CD4-positive, alpha-beta T cell (primary cell): ENCODE results near the gene GIT2. TPM values are rescaled to one million over a fixed set of nuclear protein-coding genes. Genes with fewer than 3 reads are reported as not detected.

Source experiments
- ATAC-seq: fragments of 200-7000 bp; cut with Tn5 transposase; one replicate; pipeline ENCODE4 v1.10.0; 2022; ENCODE audit warnings: mild to moderate bottlenecking; ENCODE audit not compliant: poor library complexity
- CTCF ChIA-PET: fragments of 350-600 bp; sonication (Branson Sonifier 250); formaldehyde crosslinking; loops from one replicate; lab custom pipeline; 2021; ENCODE audit warnings: antibody characterized with exemption, inconsistent platforms; lab: Charles Lee
- POLR2A ChIA-PET: fragments of 350-600 bp; sonication (Branson Sonifier 250); formaldehyde crosslinking; loops from one replicate; lab custom pipeline; 2021; ENCODE audit warnings: antibody characterized with exemption, inconsistent platforms; lab: Charles Lee
- DNase-seq, 14 experiments: peaks; one replicate each; pipeline ENCODE4 v3.0.0-alpha.2; 2013 to 2020; ENCODE audit warnings: mixed read lengths in 2 of 14
- H3K27ac ChIP-seq, 2 donors: one replicate each; pipeline versions ENCODE4 v1.5.1 to v1.7.0; 2013; ENCODE audit warnings: low read length in 2 of 2, low read depth in 1 of 2, mild to moderate bottlenecking in 1 of 2
- H3K27me3 ChIP-seq, 2 experiments: 1 replicate in 1 of 2; 2 replicates in 1 of 2; pipeline versions ENCODE4 v1.6.1 to v1.7.0; 2013; ENCODE audit warnings: low read length in 2 of 2, control low read depth in 1 of 2, mild to moderate bottlenecking in 1 of 2, moderate library complexity in 1 of 2; ENCODE audit not compliant: insufficient read depth in 2 of 2, control insufficient read depth in 1 of 2
- H3K36me3 ChIP-seq: one replicate; pipeline ENCODE4 v1.6.1; 2013; ENCODE audit warnings: low read length, control low read depth; ENCODE audit not compliant: insufficient read depth
- H3K4me1 ChIP-seq: one replicate; pipeline ENCODE4 v1.6.1; 2013; ENCODE audit warnings: low read length, control low read depth; ENCODE audit not compliant: insufficient read depth
- H3K4me3 ChIP-seq: one replicate; pipeline ENCODE4 v1.5.1; 2013; ENCODE audit warnings: mild to moderate bottlenecking, low read length, moderate library complexity
- H3K9me3 ChIP-seq, 2 experiments: 1 replicate in 1 of 2; 2 replicates in 1 of 2; pipeline versions ENCODE4 v1.6.1 to v1.7.0; 2013; ENCODE audit warnings: low read length in 2 of 2, mild to moderate bottlenecking in 2 of 2, control low read depth in 1 of 2, moderate library complexity in 1 of 2; ENCODE audit not compliant: control insufficient read depth in 1 of 2, insufficient read depth in 1 of 2
- H3K27ac Mint-ChIP-seq: one replicate; pipeline ENCODE4 v1.8.0; 2020; ENCODE audit warnings: mixed read lengths
- H3K27me3 Mint-ChIP-seq: one replicate; pipeline ENCODE4 v1.8.0; 2021; ENCODE audit warnings: mixed read lengths
- H3K36me3 Mint-ChIP-seq: one replicate; pipeline ENCODE4 v1.8.0; 2021; ENCODE audit warnings: low read depth, mixed read lengths
- H3K4me1 Mint-ChIP-seq: one replicate; pipeline ENCODE4 v1.8.0; 2021; ENCODE audit warnings: low read depth, mixed read lengths
- H3K4me3 Mint-ChIP-seq: one replicate; pipeline ENCODE4 v1.8.0; 2020; ENCODE audit warnings: mild to moderate bottlenecking, mixed read lengths
- H3K9me3 Mint-ChIP-seq: one replicate; pipeline ENCODE4 v1.8.0; 2020; ENCODE audit warnings: mixed read lengths
- intact Hi-C, 2 experiments: fragments of 100-400 bp; cut with DNase I in 1 of 2; cut with micrococcal nuclease in 1 of 2; formaldehyde crosslinking; loops; one replicate each; pipeline versions ENCODE4 v1.15.1 to v1.9.0; 2023 to 2025; cut with DNase I, micrococcal nuclease
- total RNA-seq, 174 experiments: library from RNA in 2 of 174; stranded (reverse) in 2 of 174; gene quantifications; one replicate each; pipeline ENCODE4 v1.2.3 and lab custom pipeline; 2021 to 2026
- TF ChIP-seq, protein P1 (sequence below): fragments of 200-600 bp; IDR thresholded peaks from one replicate; pipeline ENCODE4 v1.8.0; 2022; ENCODE audit warnings: antibody characterized with exemption, mild to moderate bottlenecking

GIT2 gene
- total RNA-seq, 2 experiments from 2014 or later = 68.6 to 70.7 TPM

DNA sequence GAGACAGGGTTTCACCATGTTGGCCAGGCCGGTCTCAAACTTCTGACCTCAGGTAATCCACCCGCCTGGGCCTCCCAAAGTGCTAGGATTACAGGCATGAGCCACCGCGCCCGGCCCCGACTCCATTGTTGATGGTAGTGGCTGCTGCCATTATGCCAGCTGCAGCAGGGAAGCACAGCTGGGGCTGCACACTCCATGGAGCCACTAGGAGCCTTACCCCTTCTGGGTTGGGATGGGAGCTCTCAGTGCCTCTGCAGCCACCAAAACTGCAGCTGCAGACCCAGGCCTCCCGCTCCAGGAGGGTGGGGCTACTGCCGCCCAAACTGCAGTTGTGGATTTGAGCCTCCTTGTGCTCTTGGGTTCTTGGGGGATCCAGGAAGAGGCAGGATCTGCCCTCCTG, 70.2 kb downstream of the GIT2 start:
- DNase-seq = no peak
- H3K27ac ChIP-seq = no peak overlapping the region
- Mint-ChIP-seq H3K4me1 (no peaks in the 10 kb centered on the region), H3K36me3 (peaks cover 29% of the 10 kb centered on the region), H3K27ac (no peak overlapping the region), H3K4me3 (no peak overlapping the region), H3K27me3 (no peaks in the 10 kb centered on the region), H3K9me3 (no peaks in the 10 kb centered on the region)
- no peak overlapping the region for H3K4me3 ChIP-seq
- H3K9me3 ChIP-seq = no peaks in the 10 kb centered on the region
- ChIA-PET CTCF (no interaction called here), POLR2A (no interaction called here)
- TF ChIP-seq, protein P1, sequence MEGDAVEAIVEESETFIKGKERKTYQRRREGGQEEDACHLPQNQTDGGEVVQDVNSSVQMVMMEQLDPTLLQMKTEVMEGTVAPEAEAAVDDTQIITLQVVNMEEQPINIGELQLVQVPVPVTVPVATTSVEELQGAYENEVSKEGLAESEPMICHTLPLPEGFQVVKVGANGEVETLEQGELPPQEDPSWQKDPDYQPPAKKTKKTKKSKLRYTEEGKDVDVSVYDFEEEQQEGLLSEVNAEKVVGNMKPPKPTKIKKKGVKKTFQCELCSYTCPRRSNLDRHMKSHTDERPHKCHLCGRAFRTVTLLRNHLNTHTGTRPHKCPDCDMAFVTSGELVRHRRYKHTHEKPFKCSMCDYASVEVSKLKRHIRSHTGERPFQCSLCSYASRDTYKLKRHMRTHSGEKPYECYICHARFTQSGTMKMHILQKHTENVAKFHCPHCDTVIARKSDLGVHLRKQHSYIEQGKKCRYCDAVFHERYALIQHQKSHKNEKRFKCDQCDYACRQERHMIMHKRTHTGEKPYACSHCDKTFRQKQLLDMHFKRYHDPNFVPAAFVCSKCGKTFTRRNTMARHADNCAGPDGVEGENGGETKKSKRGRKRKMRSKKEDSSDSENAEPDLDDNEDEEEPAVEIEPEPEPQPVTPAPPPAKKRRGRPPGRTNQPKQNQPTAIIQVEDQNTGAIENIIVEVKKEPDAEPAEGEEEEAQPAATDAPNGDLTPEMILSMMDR = no peak
- peaks cover 24% of the 10 kb centered on the region for H3K36me3 ChIP-seq
- H3K27me3 ChIP-seq = no peaks in the 10 kb centered on the region
- ATAC-seq = no peak
- intact Hi-C loops = no loop called here
- no peaks in the 10 kb centered on the region for H3K4me1 ChIP-seq

DNA sequence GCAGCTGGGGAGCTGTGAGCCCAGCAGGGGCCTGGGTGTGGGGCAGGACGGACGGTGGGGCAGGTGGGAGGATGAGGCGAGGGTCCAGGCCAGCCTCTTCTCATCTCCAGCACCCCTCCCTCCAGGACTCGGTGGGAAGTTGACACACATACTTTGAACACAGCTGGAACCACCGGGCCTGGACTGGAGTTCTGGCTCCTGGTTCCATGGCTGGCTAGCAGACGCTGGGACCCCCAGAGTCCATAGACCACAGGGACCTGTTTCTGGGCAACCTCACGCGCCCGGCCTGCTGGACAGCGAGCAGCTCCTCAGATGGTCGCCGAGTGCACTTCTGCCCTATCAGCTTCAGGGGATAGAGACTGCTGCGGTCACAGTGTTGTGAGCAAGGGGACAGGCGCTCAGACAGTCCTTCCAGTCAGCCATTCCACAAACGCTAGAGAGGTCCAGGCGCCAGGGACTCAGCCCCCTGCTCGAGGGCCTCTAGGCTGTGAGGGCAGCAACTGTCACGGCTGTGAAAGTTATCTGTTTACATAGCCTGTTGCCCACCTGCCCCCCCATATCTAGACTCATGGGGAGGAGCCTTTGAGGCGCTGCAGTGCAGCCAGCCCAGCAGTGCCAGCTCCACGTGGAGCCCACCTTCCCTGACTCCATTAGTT, 70.9 kb downstream of the GIT2 start:
- Mint-ChIP-seq H3K4me1 (no peaks in the 10 kb centered on the region), H3K36me3 (peaks cover 30% of the 10 kb centered on the region), H3K27ac (peak overlapping the region; percentile 36), H3K4me3 (no peak overlapping the region), H3K27me3 (no peaks in the 10 kb centered on the region), H3K9me3 (no peaks in the 10 kb centered on the region)
- no peak overlapping the region for H3K27ac ChIP-seq
- ChIA-PET POLR2A (no interaction called here), CTCF (no interaction called here)
- DNase-seq (no peak), ATAC-seq (no peak)
- no peaks in the 10 kb centered on the region for H3K27me3 ChIP-seq
- intact Hi-C loops = no loop called here
- no peak overlapping the region for H3K4me3 ChIP-seq
- TF ChIP-seq, protein P1 = no peak
- H3K36me3 ChIP-seq = peaks cover 24% of the 10 kb centered on the region
- H3K9me3 ChIP-seq = no peaks in the 10 kb centered on the region
- no peaks in the 10 kb centered on the region for H3K4me1 ChIP-seq

DNA sequence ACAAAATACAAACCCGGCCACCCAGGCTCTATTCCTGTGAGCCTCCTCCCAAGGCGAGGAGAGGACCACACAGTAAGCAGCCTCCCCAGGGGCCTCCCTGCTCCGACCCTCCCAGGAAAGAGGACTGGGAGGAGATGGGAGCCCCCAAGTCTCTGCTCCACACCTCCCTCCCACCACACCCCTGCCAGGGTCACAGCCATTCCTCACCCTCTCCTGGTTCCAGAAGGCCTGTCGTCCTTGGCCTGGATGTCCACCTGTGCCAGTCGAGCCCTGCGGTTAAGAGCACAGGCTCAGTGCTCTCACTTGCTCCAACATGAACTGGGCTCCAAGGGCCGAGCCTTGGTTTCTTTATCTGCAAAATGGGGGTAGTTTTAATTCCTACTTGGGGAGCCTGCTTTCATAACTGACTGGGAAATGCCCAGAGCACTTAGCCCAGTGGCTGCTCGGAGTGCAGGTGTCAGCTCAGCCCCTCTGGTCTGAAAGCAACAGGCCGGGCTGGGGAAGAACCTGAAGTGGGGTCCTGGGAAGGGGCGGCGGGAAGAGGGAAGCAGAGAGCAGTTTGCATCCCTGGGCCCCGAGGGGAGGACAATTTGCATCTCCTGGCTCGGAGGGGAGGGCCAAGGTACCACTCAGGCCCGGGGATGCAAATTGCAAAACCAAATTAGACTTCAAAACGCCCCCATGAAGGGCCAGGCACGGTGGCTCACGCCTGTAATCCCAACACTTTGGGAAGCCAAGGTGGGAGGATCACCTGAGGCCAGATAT, 72.5 kb downstream of the GIT2 start:
- no peaks in the 10 kb centered on the region for H3K27me3 Mint-ChIP-seq
- H3K9me3 Mint-ChIP-seq = no peaks in the 10 kb centered on the region
- peaks cover 35% of the 10 kb centered on the region for H3K36me3 Mint-ChIP-seq
- H3K27ac ChIP-seq = no peak overlapping the region
- intact Hi-C loops = no loop called here
- ATAC-seq (no peak), DNase-seq (no peak)
- H3K4me1 ChIP-seq = no peaks in the 10 kb centered on the region
- POLR2A ChIA-PET = interaction anchor here (0.6 kb wide), 1 partner anchor 22 kb away, joined by 3 read pairs; no protein-coding TSS in a partner anchor
- no peak overlapping the region for H3K27ac Mint-ChIP-seq
- no peaks in the 10 kb centered on the region for H3K9me3 ChIP-seq
- TF ChIP-seq, protein P1 = no peak
- no peak overlapping the region for H3K4me3 ChIP-seq
- no peaks in the 10 kb centered on the region for H3K4me1 Mint-ChIP-seq
- peaks cover 35% of the 10 kb centered on the region for H3K36me3 ChIP-seq
- no peaks in the 10 kb centered on the region for H3K27me3 ChIP-seq
- CTCF ChIA-PET = no interaction called here
- no peak overlapping the region for H3K4me3 Mint-ChIP-seq
